Adrenal gland (tissue), 5 donors: ENCODE measurements around the gene MAPK11.

Source experiments
- CTCF ChIP-seq, 6 experiments: fragments of 450-650 bp in 4 of 6; fragments of 200-600 bp in 2 of 6; sonication (generic) in 1 of 6; IDR thresholded peaks; 1 replicate in 5 of 6; 2 replicates in 1 of 6; pipeline versions ENCODE4 v1.5.1 to v1.8.0; 2016 to 2021; ENCODE audit warnings: antibody characterized with exemption in 6 of 6, mild to moderate bottlenecking in 2 of 6, moderate library complexity in 1 of 6
- POLR2A ChIP-seq, 2 donors: fragments of 450-650 bp; IDR thresholded peaks; one replicate each; pipeline ENCODE4 v1.6.1; 2017; ENCODE audit warnings: antibody characterized with exemption in 2 of 2, mild to moderate bottlenecking in 2 of 2, moderate library complexity in 1 of 2
- donor health status: DM: no; HTN: no; CAD: no.

GRCh38 chr22:50289151-50289941 is 19.2 kb upstream of the MAPK11 start:
- TF ChIP-seq CTCF (IDR thresholded peaks at IDR 0.05), result no peak
- TF ChIP-seq POLR2A (IDR thresholded peaks at IDR 0.05), result no peak
